Psoas muscle (tissue), 8 donors: ENCODE results near the gene HMG20B. TPM values are rescaled to one million over a fixed set of nuclear protein-coding genes. Genes with fewer than 3 reads are reported as not detected.
A peak's percentile ranks its signal among the peaks of the same experiment; 100 is the strongest.

ENCODE experiments used
- ATAC-seq, 4 donors: fragments of 200-7000 bp; cut with Tn5 transposase; one replicate each; pipeline ENCODE4 v1.9.1; 2020; ENCODE audit warnings: moderate library complexity in 3 of 4, mild to moderate bottlenecking in 2 of 4
- DNase-seq, 2 donors: peaks; one replicate each; pipeline ENCODE4 v3.0.0-alpha.2; 2020
- H3K27ac ChIP-seq: fragments of 200-600 bp; one replicate; pipeline ENCODE4 v1.8.0; 2022
- H3K27me3 ChIP-seq, 3 donors: fragments of 200-600 bp in 1 of 3; one replicate each; pipeline versions ENCODE4 v1.6.1 to v1.8.0; 2013 to 2022; ENCODE audit warnings: low read length in 2 of 3, mild to moderate bottlenecking in 2 of 3, moderate library complexity in 1 of 3; ENCODE audit not compliant: insufficient read depth in 3 of 3
- H3K36me3 ChIP-seq, 2 donors: fragments of 200-600 bp in 1 of 2; one replicate each; pipeline versions ENCODE4 v1.6.1 to v1.8.0; 2013 to 2022; ENCODE audit warnings: low read depth in 1 of 2, mild to moderate bottlenecking in 1 of 2, moderate library complexity in 1 of 2; ENCODE audit not compliant: insufficient read depth in 1 of 2
- H3K4me1 ChIP-seq: fragments of 200-600 bp; one replicate; pipeline ENCODE4 v1.8.0; 2022
- H3K4me3 ChIP-seq: fragments of 200-600 bp; one replicate; pipeline ENCODE4 v1.8.0; 2022; ENCODE audit warnings: mild to moderate bottlenecking
- H3K9me3 ChIP-seq: fragments of 200-600 bp; one replicate; pipeline ENCODE4 v1.8.0; 2022
- CTCF ChIP-seq: fragments of 200-600 bp; IDR thresholded peaks from one replicate; pipeline ENCODE4 v1.8.0; 2022; ENCODE audit warnings: antibody characterized with exemption
- WGBS, 3 donors: extraction: QIAGEN DNeasy Blood & Tissue Kit; methylation state at CpG; one replicate each; pipeline versions ENCODE4 v1.1.6 to v1.1.7; 2013; 5-methylcytosine and 5-hydroxymethylcytosine counted together
- intact Hi-C, 2 donors: fragments of 100-400 bp; cut with DNase I; formaldehyde crosslinking; loops; one replicate each; pipeline versions ENCODE4 v1.11.0 to v1.14.2; 2022
- long read RNA-seq, 2 donors: library from polyadenylated mRNA; unstranded; transcript quantifications; one replicate each; pipeline ENCODE4 v2.0.0, GENCODE V29; 2021
- polyA plus RNA-seq, 3 donors: library from polyadenylated mRNA; stranded (reverse); fragments of 200-250 nt; gene quantifications; one replicate each; pipeline ENCODE4 v1.2.3, GENCODE V29; 2013
- total RNA-seq, 4 donors: library from RNA; stranded (reverse); fragmentation: NEBNext Ultra II Directional in 2 of 4; extraction: Animal tissue kit (Norgen Biotek cat#: 25700) in 2 of 4; gene quantifications; one replicate each; pipeline versions ENCODE4 v1.2.1 to v1.2.4, GENCODE V29; 2021 to 2023
- donor health status: healthy with polysubstance abuse.
- donor health status: DM: no; HTN: no; CAD: no; lungs with moderate emphysema.
- donor health status: Bipolar disorder and iron deficiency.
- donor health status: healthy.
- donor health status: DM: yes; HTN: yes; CAD: no.
- donor health status: DM: no; HTN: no; CAD: no.
- donor health status: DM: no; HTN: no; CAD: no.
- donor health status: DM: yes; HTN: yes; CAD: no.

HMG20B gene
- total RNA-seq: 10 to 100 TPM; 14.3 to 27.2 (median 24.5) TPM
- polyA plus RNA-seq: 10 to 100 TPM; 21.4 to 25.2 (median 24.7) TPM
- long read RNA-seq, donor 1, transcript HMG20B-202 (10 exons, 1,596 nt): major isoform, 22 of 34 reads
- long read RNA-seq, donor 1, partial matches to known transcripts: 6 of 34 reads
- long read RNA-seq, donor 1, other reads (novel, unspliced or antisense): 6 of 34 reads
- long read RNA-seq, donor 2, transcript HMG20B-202 (10 exons, 1,596 nt): major isoform, 29 of 41 reads
- long read RNA-seq, donor 2, partial matches to known transcripts: 6 of 41 reads
- long read RNA-seq, donor 2, other reads (novel, unspliced or antisense): 6 of 41 reads

DNA sequence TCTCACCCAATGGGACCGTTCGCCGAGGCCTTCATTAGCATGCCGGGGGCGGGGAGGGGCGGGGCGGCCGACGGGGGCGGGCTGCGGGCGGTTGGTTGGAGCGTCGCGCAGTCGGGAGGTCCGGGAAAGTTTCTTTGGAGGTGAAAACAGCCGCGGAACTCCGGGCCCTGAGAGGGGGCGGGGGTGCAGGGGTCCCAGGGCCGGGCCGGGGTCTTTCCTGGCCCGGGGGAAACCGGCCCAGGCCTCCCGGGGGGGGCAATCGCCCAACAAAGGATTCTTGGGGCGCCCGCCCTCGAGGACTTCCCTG lies at the start of gene HMG20B:
HMG20B (plus strand) TSS at position 90 of the 307 bp plus-strand sequence. CDS start 366 bp downstream, outside the sequence.
- Histone ChIP-seq H3K4me1 (peaks cover 10% of the 10 kb centered on the region), H3K27ac (peak within 1 kb of the TSS; percentile 68)
- TF ChIP-seq CTCF: no peak

DNA sequence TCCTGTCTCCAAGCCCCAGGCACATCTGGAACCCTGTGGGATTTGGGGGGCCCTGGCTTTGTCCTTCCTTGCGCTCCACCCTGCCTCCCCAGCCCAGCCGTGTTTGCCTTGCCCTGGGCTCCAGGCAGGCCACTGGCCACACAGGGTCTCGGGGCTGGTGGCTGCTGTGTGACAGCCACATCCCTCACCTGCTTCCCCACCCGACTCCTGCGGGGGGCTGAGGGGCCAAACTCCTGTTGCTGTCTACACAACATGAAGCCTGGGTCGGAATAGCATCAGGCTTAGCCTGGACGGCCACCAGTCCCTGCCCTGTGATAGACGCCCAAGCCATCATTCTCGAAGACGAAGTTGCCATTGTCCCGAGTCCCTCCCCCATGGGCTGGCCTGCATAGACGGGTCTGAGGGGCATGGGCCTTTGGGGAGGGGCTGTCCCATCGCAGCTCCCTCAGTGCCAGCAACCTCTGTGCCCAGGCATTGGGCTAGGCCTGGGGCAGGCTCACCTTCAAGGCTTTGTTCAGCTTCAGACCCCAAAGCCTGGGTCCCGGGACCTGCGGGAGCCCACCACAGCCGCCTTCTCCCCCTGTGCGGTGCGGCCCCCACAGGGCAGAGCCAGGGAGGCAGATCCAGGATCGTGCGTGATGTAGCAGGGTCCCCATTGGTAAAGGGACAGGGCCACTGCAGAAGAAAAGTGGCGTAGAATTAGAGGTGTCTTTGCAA lies 49.2 kb upstream of the HMG20B start:
- Histone ChIP-seq H3K4me3 (no peak overlapping the region), H3K27me3 (no peaks in the 10 kb centered on the region), H3K36me3 (peaks cover 0 to 54% of the 10 kb centered on the region in 2 donors), H3K27ac (no peak overlapping the region), H3K9me3 (no peaks in the 10 kb centered on the region), H3K4me1 (no peaks in the 10 kb centered on the region)
- ATAC-seq: no peak
- TF ChIP-seq CTCF: no peak
- no peak for DNase-seq
- intact Hi-C loops: no loop called here
- 85 to 95% (median 91%) methylated on average over 21 of the region's 21 CpGs for WGBS, 3 donors

More for the DNA sequence above, at the start of gene HMG20B:
- intact Hi-C loops: no loop called here
- H3K4me3 ChIP-seq: peak within 1 kb of the TSS; percentile 81
- DNase-seq (no peak), ATAC-seq (peak in 1 of 4 donors; percentile 1)
- 0 to 1% (median 1%) methylated on average over 17 to 30 of the region's 30 CpGs for WGBS, 3 donors
- peaks cover 0 to 6% of the 10 kb centered on the region in 2 donors for H3K36me3 ChIP-seq
- H3K27me3 ChIP-seq: no peaks in the 10 kb centered on the region
- H3K9me3 ChIP-seq: no peaks in the 10 kb centered on the region

DNA sequence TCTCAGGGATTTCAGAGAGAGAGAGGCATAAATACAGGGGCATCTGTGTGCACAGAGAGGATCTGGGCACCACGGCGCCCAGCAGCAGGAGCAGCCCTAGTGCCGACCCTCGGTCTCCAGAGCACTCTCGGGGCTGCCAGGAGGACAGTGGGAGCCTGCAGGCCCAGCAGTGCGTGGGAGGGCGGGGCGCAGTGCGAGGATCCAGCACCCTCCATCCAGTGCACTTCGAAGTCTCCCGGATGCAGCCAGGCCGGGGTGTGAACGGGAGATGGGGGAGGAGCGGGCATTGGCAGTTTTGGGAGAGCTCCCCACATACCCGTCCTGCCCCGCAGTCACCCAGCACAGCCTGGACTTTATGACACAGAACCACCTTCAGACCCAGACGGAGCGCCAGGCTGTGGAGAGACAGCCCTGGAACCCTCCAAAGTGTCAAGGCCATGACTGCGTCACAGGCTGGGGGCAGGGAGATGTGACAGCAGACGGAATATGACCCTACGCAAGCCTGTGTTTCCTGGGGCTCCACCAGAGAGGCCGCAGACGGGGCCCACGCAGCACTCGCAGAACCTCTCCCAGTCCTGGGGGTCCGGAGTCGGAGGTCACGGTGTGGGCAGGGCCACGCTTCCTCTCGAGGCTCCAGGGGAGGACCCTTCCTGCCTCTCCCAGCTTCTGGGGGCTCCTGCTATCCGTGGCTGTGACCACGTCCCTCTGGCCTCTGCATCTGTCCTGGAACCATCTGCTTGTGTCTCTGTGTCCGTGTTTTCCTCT lies 48.5 kb upstream of the HMG20B start:
- no peak overlapping the region for H3K27ac ChIP-seq
- H3K36me3 ChIP-seq: peaks cover 0 to 54% of the 10 kb centered on the region in 2 donors
- no peak overlapping the region for H3K4me3 ChIP-seq
- no peaks in the 10 kb centered on the region for H3K9me3 ChIP-seq
- no peak for TF ChIP-seq CTCF
- H3K27me3 ChIP-seq: no peaks in the 10 kb centered on the region
- 93 to 95% (median 93%) methylated on average over 33 of the region's 33 CpGs for WGBS, 3 donors
- no peak for DNase-seq
- no peaks in the 10 kb centered on the region for H3K4me1 ChIP-seq
- no peak for ATAC-seq
- intact Hi-C loops: no loop called here

DNA sequence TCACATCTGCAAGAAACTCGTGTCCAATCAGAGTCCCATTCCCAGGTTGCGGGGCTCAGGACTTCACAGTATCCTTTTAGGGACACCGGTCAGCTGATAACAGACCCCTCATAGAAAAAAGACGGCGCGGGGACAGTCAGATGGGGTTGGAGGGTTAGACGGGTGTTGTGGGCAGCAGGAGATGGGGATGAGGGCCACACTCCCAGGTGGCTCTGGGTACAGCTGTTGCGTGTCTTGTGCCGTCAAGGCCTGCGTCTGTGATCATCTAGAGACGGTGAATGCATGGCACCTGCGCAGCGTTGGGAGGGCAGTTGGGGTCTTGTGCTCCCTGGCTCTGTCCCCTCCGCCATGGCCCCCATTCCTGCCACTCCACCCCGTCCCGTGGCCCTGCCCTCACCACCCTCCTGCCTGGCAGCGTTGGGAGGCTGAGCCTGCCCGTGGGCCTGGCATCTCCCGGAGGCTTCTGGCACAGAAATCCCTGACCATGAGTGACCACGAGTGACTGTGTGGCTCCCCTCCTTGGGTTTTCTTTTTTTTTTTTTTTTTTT lies 47.8 kb upstream of the HMG20B start:
- H3K27me3 ChIP-seq: no peaks in the 10 kb centered on the region
- no peak overlapping the region for H3K4me3 ChIP-seq
- no peak for TF ChIP-seq CTCF
- peaks cover 0 to 49% of the 10 kb centered on the region in 2 donors for H3K36me3 ChIP-seq
- no peak overlapping the region for H3K27ac ChIP-seq
- no peaks in the 10 kb centered on the region for H3K9me3 ChIP-seq
- WGBS, 3 donors: 88 to 92% (median 91%) methylated on average over 20 of the region's 20 CpGs
- no peaks in the 10 kb centered on the region for H3K4me1 ChIP-seq
- DNase-seq: no peak
- intact Hi-C loops: no loop called here
- ATAC-seq: no peak
